IMR-90 (cell line): ENCODE results near the gene SDK1. TPM values are rescaled to one million over a fixed set of nuclear protein-coding genes. Genes with fewer than 3 reads are reported as not detected.

Source experiments
- ATAC-seq: fragments of 200-7000 bp; cut with Tn5 transposase; 2 replicates; pipeline ENCODE4 v1.9.1; 2020; ENCODE audit warnings: low read depth, mild to moderate bottlenecking, moderate library complexity
- BruUV-seq: library from RNA; stranded (reverse); fragments of 400-500 nt; replicated peaks from 2 replicates; lab custom pipeline; 2021; lab: Mats Ljungman, UMichigan
- CTCF ChIA-PET: fragments of 300-600 bp; formaldehyde crosslinking; extraction: SDS; loops from one replicate; lab custom pipeline; 2021; ENCODE audit warnings: antibody characterized with exemption; lab: Yijun Ruan, JAX
- POLR2A ChIA-PET: fragments of 300-600 bp; sonication (Branson Sonifier 250); formaldehyde crosslinking; loops from one replicate; lab custom pipeline; 2022; ENCODE audit warnings: antibody characterized with exemption; ENCODE audit not compliant: unreplicated experiment; lab: Charles Lee
- DNase-seq: peaks from one replicate; pipeline ENCODE4 v3.0.0; 2013
- H2AFZ ChIP-seq: replicated peaks from 2 replicates; pipeline ENCODE3; 2013; ENCODE audit warnings: low read length, mild to moderate bottlenecking; ENCODE audit not compliant: poor library complexity
- H2AK5ac ChIP-seq: 2 replicates; pipeline ENCODE4 v1.6.1; 2013; ENCODE audit warnings: low read depth, low read length, inconsistent platforms
- H2AK9ac ChIP-seq: replicated peaks from 2 replicates; pipeline ENCODE3; 2013; ENCODE audit warnings: mild to moderate bottlenecking, low read depth, low read length, moderate library complexity; ENCODE audit not compliant: poor library complexity
- H2BK120ac ChIP-seq: 2 replicates; pipeline ENCODE4 v1.6.1; 2013; ENCODE audit warnings: low read depth, low read length, inconsistent platforms
- H2BK15ac ChIP-seq: 3 replicates; pipeline ENCODE4 v1.6.1; 2013; ENCODE audit warnings: low read depth, low read length, inconsistent platforms
- H2BK20ac ChIP-seq: 2 replicates; pipeline ENCODE4 v1.6.1; 2013; ENCODE audit warnings: low read depth, mild to moderate bottlenecking, inconsistent platforms, low read length, moderate library complexity
- H2BK5ac ChIP-seq: 2 replicates; pipeline ENCODE4 v1.6.1; 2013; ENCODE audit warnings: mild to moderate bottlenecking, low read depth, low read length, inconsistent platforms; ENCODE audit not compliant: poor library complexity, severe bottlenecking
- H3K14ac ChIP-seq: replicated peaks from 2 replicates; pipeline ENCODE4 v1.6.1; 2013; ENCODE audit warnings: low read depth, low read length, inconsistent platforms
- H3K18ac ChIP-seq: 2 replicates; pipeline ENCODE4 v1.6.1; 2013; ENCODE audit warnings: low read depth, low read length, control low read depth
- H3K23ac ChIP-seq: 2 replicates; pipeline ENCODE4 v1.6.1; 2013; ENCODE audit warnings: low read depth, low read length, inconsistent platforms
- H3K27ac ChIP-seq: 2 replicates; pipeline ENCODE4 v1.5.1; 2013; ENCODE audit warnings: mild to moderate bottlenecking, control low read depth, low read length; ENCODE audit not compliant: insufficient read depth
- H3K27me3 ChIP-seq: 2 replicates; pipeline ENCODE4 v1.6.1; 2013; ENCODE audit warnings: low read length; ENCODE audit not compliant: control insufficient read depth, insufficient read depth
- H3K36me3 ChIP-seq: 2 replicates; pipeline ENCODE4 v1.6.1; 2013; ENCODE audit warnings: low read length, mixed read lengths; ENCODE audit not compliant: control insufficient read depth, insufficient read depth
- H3K4ac ChIP-seq: 2 replicates; pipeline ENCODE4 v1.6.1; 2013; ENCODE audit warnings: low read depth, low read length, inconsistent platforms
- H3K4me1 ChIP-seq: 2 replicates; pipeline ENCODE4 v1.6.1; 2013; ENCODE audit warnings: low read length, mixed read lengths; ENCODE audit not compliant: control insufficient read depth, insufficient read depth
- H3K4me2 ChIP-seq: 2 replicates; pipeline ENCODE4 v1.6.1; 2013; ENCODE audit warnings: low read depth, mild to moderate bottlenecking, control low read depth, low read length, moderate library complexity
- H3K4me3 ChIP-seq: 2 replicates; pipeline ENCODE4 v1.5.1; 2013; ENCODE audit warnings: low read depth, mild to moderate bottlenecking, control low read depth, low read length, moderate library complexity; ENCODE audit not compliant: insufficient read depth
- H3K56ac ChIP-seq: 2 replicates; pipeline ENCODE4 v1.6.1; 2013; ENCODE audit warnings: low read length, inconsistent platforms; ENCODE audit not compliant: insufficient read depth; ENCODE audit errors: extremely low read depth
- H3K79me1 ChIP-seq, 2 experiments: 2 replicates each; pipeline ENCODE4 v1.6.1; 2013; ENCODE audit warnings: low read length in 2 of 2, inconsistent platforms in 1 of 2, low read depth in 1 of 2
- H3K9ac ChIP-seq: 2 replicates; pipeline ENCODE4 v1.6.1; 2013; ENCODE audit warnings: low read depth, low read length, control low read depth
- H3K9me1 ChIP-seq: 2 replicates; pipeline ENCODE4 v1.6.1; 2013; ENCODE audit warnings: low read length, inconsistent platforms; ENCODE audit not compliant: insufficient read depth
- H3K9me3 ChIP-seq: 2 replicates; pipeline ENCODE4 v1.6.1; 2013; ENCODE audit warnings: low read length; ENCODE audit not compliant: control insufficient read depth, insufficient read depth
- H4K20me1 ChIP-seq: 2 replicates; pipeline ENCODE4 v1.6.1; 2013; ENCODE audit warnings: low read length, inconsistent platforms; ENCODE audit not compliant: insufficient read depth
- H4K5ac ChIP-seq: 2 replicates; pipeline ENCODE4 v1.6.1; 2013; ENCODE audit warnings: mild to moderate bottlenecking, low read depth, low read length, control low read depth
- H4K8ac ChIP-seq, 2 experiments: 2 replicates each; pipeline ENCODE4 v1.6.1; 2013; ENCODE audit warnings: low read depth in 2 of 2, low read length in 2 of 2, control low read depth in 1 of 2, inconsistent platforms in 1 of 2
- H4K91ac ChIP-seq: 2 replicates; pipeline ENCODE4 v1.6.1; 2013; ENCODE audit warnings: low read depth, low read length, inconsistent platforms; ENCODE audit not compliant: insufficient read depth
- CTCF ChIP-seq: conservative IDR thresholded peaks from 2 replicates; pipeline ENCODE4 v1.5.1; 2012; ENCODE audit warnings: mild to moderate bottlenecking, low read depth, low read length, improper control_type of control experiment
- MAFK ChIP-seq: IDR thresholded peaks from 2 replicates; pipeline ENCODE4 v1.6.1; 2012; ENCODE audit warnings: low read depth, low read length, improper control_type of control experiment
- RAD21 ChIP-seq: IDR thresholded peaks from 2 replicates; pipeline ENCODE4 v1.6.1; 2012; ENCODE audit warnings: low read length, improper control_type of control experiment
- WGBS, 2 experiments: methylation state at CpG; one replicate each; pipeline versions ENCODE4 v1.1.5 to v1.1.7; 2013; ENCODE audit warnings: missing lambda C conversion rate in 2 of 2; ENCODE audit not compliant: insufficient read length in 1 of 2; ENCODE audit errors: extremely low coverage in 2 of 2; 5-methylcytosine and 5-hydroxymethylcytosine counted together
- dilution Hi-C: fragments of 300-500 bp; cut with HindIII; formaldehyde crosslinking; loops from one replicate; pipeline ENCODE4 v1.14.3; 2018; ENCODE audit warnings: low sequenced_read_pairs; ENCODE audit not compliant: unreplicated experiment
- in situ Hi-C: fragments of 300-500 bp; cut with MboI; formaldehyde crosslinking; loops from 3 replicates; pipeline ENCODE4 v1.14.3; 2019; ENCODE audit warnings: low sequenced_read_pairs, inconsistent platforms, mixed read lengths
- intact Hi-C: fragments of 100-400 bp; cut with micrococcal nuclease; formaldehyde crosslinking; loops from 2 replicates; pipeline ENCODE4 v1.10.0; 2022
- polyA plus RNA-seq, 3 experiments: library from polyadenylated mRNA; depleted of rRNA; stranded (reverse); fragments of >200 nt; gene quantifications; 2 replicates each; pipeline ENCODE4 v1.2.3, GENCODE V29; 2012; ENCODE audit warnings: low replicate concordance in 1 of 3
- total RNA-seq: library from RNA; depleted of rRNA; stranded (reverse); fragments of >200 nt; gene quantifications from 2 replicates; pipeline ENCODE4 v1.2.3, GENCODE V29; 2012

SDK1 gene
- total and polyA plus RNA-seq, 2 of the 4 experiments (the other 2 are of a cell fraction), result 1.5 to 1.6 TPM

GRCh38 chr7:3393862-3394261, 92.8 kb downstream of the SDK1 start:
- Histone ChIP-seq H3K9ac (no peak overlapping the region), H3K79me1 (no peaks in the 10 kb centered on the region), H4K5ac (no peak overlapping the region), H3K36me3 (no peaks in the 10 kb centered on the region), H2BK120ac (no peak overlapping the region), H4K8ac (no peak overlapping the region), H4K91ac (no peak overlapping the region), H3K14ac (no peak overlapping the region), H3K18ac (no peak overlapping the region), H3K9me3 (no peaks in the 10 kb centered on the region), H2AFZ (no peak overlapping the region), H3K23ac (no peak overlapping the region), H3K27ac (no peak overlapping the region), H2BK15ac (no peak overlapping the region), H3K4me1 (no peaks in the 10 kb centered on the region), H3K4ac (no peak overlapping the region), H2AK9ac (no peak overlapping the region), H3K9me1 (no peaks in the 10 kb centered on the region), H3K27me3 (no peaks in the 10 kb centered on the region), H2BK5ac (no peak overlapping the region), H2AK5ac (no peak overlapping the region), H3K56ac (no peak overlapping the region), H3K4me2 (no peak overlapping the region), H2BK20ac (no peak overlapping the region), H3K4me3 (no peak overlapping the region), H4K20me1 (no peaks in the 10 kb centered on the region)
- BruUV-seq, result no TSS peak
- WGBS, 2 experiments, result no CpG with 5 or more reads among the region's 3 CpGs
- dilution Hi-C loops, result no loop called here
- ATAC-seq (no peak), DNase-seq (no peak)
- in situ Hi-C loops, result no loop called here
- TF ChIP-seq RAD21 (0 out of 2 replicates have a peak, but pooled peaks have one; percentile 5), CTCF (0 out of 2 replicates have a peak, but pooled peaks have one; percentile 11), MAFK (no peak)
- intact Hi-C loops, result no loop called here
- ChIA-PET CTCF (no interaction called here), POLR2A (no interaction called here)
